ENCODE measurements around the gene PSPH. TPM values are rescaled to one million over a fixed set of nuclear protein-coding genes. Genes with fewer than 3 reads are reported as not detected.
"Not testable (repeated sequence)": the region's sequence is repeated elsewhere in the genome, so short reads cannot be mapped to it uniquely, and the experiment has no call there.

The PSPH gene
- 1 to 10 TPM; 5.0 to 6.6 TPM for total RNA-seq
- long read RNA-seq, donor 1, partial matches to known transcripts, result 1 of 5 reads
- long read RNA-seq, donor 1, other reads (novel, unspliced or antisense), result 2 of 5 reads
- long read RNA-seq, donor 2, transcript PSPH-202 (8 exons, 2,178 nt), result major isoform, 7 of 16 reads
- long read RNA-seq, donor 2, partial matches to known transcripts, result 3 of 16 reads
- long read RNA-seq, donor 2, other reads (novel, unspliced or antisense), result 6 of 16 reads

- DNase-seq (ENCODE audit: low spot score), result peak; percentile 99
- intact Hi-C loops (cut with DNase I), result no loop called here
Measured at GRCh38 chr7:56051339-56052191, at the start of gene PSPH, which contains the start of gene CCT6A. PSPH (minus strand) TSS chr7:56051444; CDS start chr7:56021212, 30,232 bp downstream. CCT6A (plus strand) TSS chr7:56051765; CDS start chr7:56051849, 84 bp downstream.

GRCh38 chr7:56099653-56100052, 48.4 kb upstream of the PSPH start:
- peak; percentile 8 for DNase-seq (ENCODE audit: low spot score)
- intact Hi-C loops (cut with DNase I), result loop anchor here in 1 of 2 donors (5.0 kb wide), 1 partner anchor 1052 kb away; no protein-coding TSS in a partner anchor

GRCh38 chr7:56098187-56099008, 47.2 kb upstream of the PSPH start:
- DNase-seq (ENCODE audit: low spot score), result peak; percentile 22
- intact Hi-C loops (cut with DNase I), result loop anchor here in 1 of 2 donors (5.0 kb wide), 1 partner anchor 1051 kb away; no protein-coding TSS in a partner anchor

GRCh38 chr7:56097700-56098099, 46.5 kb upstream of the PSPH start:
- DNase-seq (ENCODE audit: low spot score), result peak; percentile 64
- intact Hi-C loops (cut with DNase I), result loop anchor here in 1 of 2 donors (5.0 kb wide), 1 partner anchor 1050 kb away; no protein-coding TSS in a partner anchor

- intact Hi-C loops (cut with DNase I), result no loop called here
- peak; percentile 93 for DNase-seq (ENCODE audit: low spot score)
Measured at GRCh38 chr7:56092789-56093531, 41.7 kb upstream of the PSPH start, which contains the start of gene PHKG1. PHKG1 (minus strand) TSS chr7:56092952; CDS start chr7:56088941, 4,011 bp downstream.

GRCh38 chr7:56092388-56092787, 41.1 kb upstream of the PSPH start:
- DNase-seq (ENCODE audit: low spot score); intact Hi-C loops (cut with DNase I): not testable (repeated sequence)

GRCh38 chr7:56091591-56091990, 40.3 kb upstream of the PSPH start:
- intact Hi-C loops (cut with DNase I), result no loop called here
- DNase-seq (ENCODE audit: low spot score), result peak; percentile 87

GRCh38 chr7:56087445-56087844, 36.2 kb upstream of the PSPH start:
- intact Hi-C loops (cut with DNase I), result no loop called here

GRCh38 chr7:56086761-56087160, 35.5 kb upstream of the PSPH start:
- peak; percentile 58 for DNase-seq (ENCODE audit: low spot score)
- intact Hi-C loops (cut with DNase I), result no loop called here

More at GRCh38 chr7:56087445-56087844, 36.2 kb upstream of the PSPH start:
- peak; percentile 62 for DNase-seq (ENCODE audit: low spot score)

- DNase-seq (ENCODE audit: low spot score), result peak; percentile 84
- intact Hi-C loops (cut with DNase I), result no loop called here
Measured at GRCh38 chr7:56083150-56083785, 32.0 kb upstream of the PSPH start.

- intact Hi-C loops (cut with DNase I), result no loop called here
- peak; percentile 72 for DNase-seq (ENCODE audit: low spot score)
Measured at GRCh38 chr7:56081626-56082340, 30.5 kb upstream of the PSPH start.

- peak; percentile 81 for DNase-seq (ENCODE audit: low spot score)
- intact Hi-C loops (cut with DNase I), result not testable (repeated sequence)
Measured at GRCh38 chr7:56080726-56081435, 29.6 kb upstream of the PSPH start.

GRCh38 chr7:56079450-56080185, 28.4 kb upstream of the PSPH start:
- peak; percentile 91 for DNase-seq (ENCODE audit: low spot score)
- intact Hi-C loops (cut with DNase I), result loop anchor here in 1 of 2 donors (5.0 to 10.0 kb wide), 2 partner anchors 77 to 115 kb away; partner anchors contain the start of gene NIPSNAP2

- peak; percentile 68 for DNase-seq (ENCODE audit: low spot score)
- intact Hi-C loops (cut with DNase I), result loop anchor here in 1 of 2 donors (5.0 to 10.0 kb wide), 2 partner anchors 76 to 113 kb away; partner anchors contain the start of gene NIPSNAP2
Measured at GRCh38 chr7:56078196-56078595, 27.0 kb upstream of the PSPH start.

- peak; percentile 63 for DNase-seq (ENCODE audit: low spot score)
- intact Hi-C loops (cut with DNase I), result loop anchor here in 1 of 2 donors (5.0 to 10.0 kb wide), 2 partner anchors 75 to 113 kb away; partner anchors contain the start of gene NIPSNAP2
Measured at GRCh38 chr7:56077681-56078080, 26.4 kb upstream of the PSPH start.

- DNase-seq (ENCODE audit: low spot score), result peak; percentile 92
- intact Hi-C loops (cut with DNase I), result loop anchor here (5.0 to 10.0 kb wide), 2 partner anchors 72 to 110 kb away; partner anchors contain the start of gene NIPSNAP2 (in 1 of the 2)
Measured at GRCh38 chr7:56074371-56074791, 23.1 kb upstream of the PSPH start.
